Stimulated activated CD4-positive, alpha-beta T cell treated with anti-CD3 and anti-CD28 coated beads, Interleukin-12 subunit alpha, Interleukin-12 subunit beta, amount 100 ng/mL, for 48 hours (primary cell): ENCODE data around the gene MYH13.

ENCODE experiments used
- DNase-seq, 3 donors: peaks; one replicate each; pipeline ENCODE4 v3.0.0-alpha.2; 2020; ENCODE audit warnings: low read depth in 2 of 3, low spot score in 1 of 3

The MYH13 gene

DNA sequence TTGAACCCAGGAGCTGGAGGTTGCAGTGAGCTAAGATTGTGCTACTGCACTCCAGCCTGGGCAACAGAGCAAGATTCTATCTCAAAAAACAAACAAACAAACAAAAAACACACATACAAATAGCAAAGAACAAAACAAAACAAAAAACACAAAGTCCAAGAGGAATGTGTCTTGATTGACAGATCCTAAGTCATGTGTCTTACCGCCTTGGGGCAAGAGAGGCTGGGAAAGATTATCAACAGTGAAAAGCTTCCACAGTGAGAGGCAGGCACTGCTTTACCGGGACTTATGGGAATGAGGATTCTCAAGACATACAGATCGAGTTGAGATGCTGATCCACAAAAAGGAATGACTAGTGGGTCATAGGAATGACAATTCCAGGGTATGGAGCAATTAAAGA lies 111.7 kb downstream of the MYH13 start:
- no peak for DNase-seq

GRCh38 chr17:10251212-10251948 lies 121.4 kb downstream of the MYH13 start:
- no peak for DNase-seq
